G401 (cell line): Measurements from ENCODE around the gene MNS1. TPM values are rescaled to one million over a fixed set of nuclear protein-coding genes. Genes with fewer than 3 reads are reported as not detected.
"Not testable (repeated sequence)": the region's sequence is repeated elsewhere in the genome, so short reads cannot be mapped to it uniquely, and the experiment has no call there.

Experiments used
- DNase-seq: peaks from one replicate; pipeline ENCODE4 v3.0.0-alpha.2; 2015; ENCODE audit warnings: low spot score
- in situ Hi-C: cut with HindIII; loops from 2 replicates; pipeline ENCODE4 v1.10.0; 2016; ENCODE audit warnings: low sequenced_read_pairs, mixed read lengths
- total RNA-seq: library from RNA; depleted of rRNA; stranded (reverse); fragments of >200 nt; shearing (Covaris generic); gene quantifications from 2 replicates; pipeline ENCODE4 v1.2.3, GENCODE V29; 2014

Gene MNS1
- total RNA-seq, 1 experiment from 2014 or later, result 1.3 TPM

DNA sequence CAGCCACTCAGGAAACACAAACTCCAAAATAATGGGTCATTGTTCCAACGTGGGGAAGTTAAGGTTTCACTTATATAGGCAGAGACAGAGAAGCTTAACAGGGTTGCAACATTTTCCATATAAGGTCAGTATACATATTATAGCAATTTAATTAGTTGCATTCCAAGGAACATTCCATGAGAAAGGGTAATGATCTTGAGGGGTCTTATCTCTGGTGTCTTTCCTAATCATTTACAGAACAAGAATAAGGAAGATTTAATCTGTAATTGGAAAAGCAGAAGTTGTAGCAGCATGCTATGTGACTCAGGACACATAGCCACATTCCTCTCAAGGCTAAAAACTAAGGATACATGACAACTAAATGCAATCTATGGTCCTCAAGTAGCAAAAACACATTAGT lies 4.9 kb downstream of the MNS1 start:
- in situ Hi-C loops, result no loop called here
- DNase-seq, result no peak

DNA sequence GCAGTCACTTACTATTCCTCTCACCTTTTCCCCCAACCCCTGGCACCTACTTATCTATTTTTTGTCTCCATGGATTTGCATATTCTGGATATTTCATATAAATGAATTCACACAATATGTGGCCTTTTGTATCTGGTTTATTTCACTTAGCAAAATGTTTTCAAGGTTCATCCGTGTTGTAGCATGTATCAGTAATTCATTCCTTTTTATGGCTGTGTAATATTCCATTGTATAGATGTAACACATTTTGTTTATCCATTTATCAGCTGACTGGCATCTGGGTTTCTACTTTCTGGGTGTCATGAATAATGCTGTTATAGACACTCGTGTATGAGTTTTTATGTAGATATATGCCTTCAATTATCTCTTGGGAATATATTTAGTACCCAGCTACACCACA lies 5.8 kb downstream of the MNS1 start:
- in situ Hi-C loops, result no loop called here
- no peak for DNase-seq

DNA sequence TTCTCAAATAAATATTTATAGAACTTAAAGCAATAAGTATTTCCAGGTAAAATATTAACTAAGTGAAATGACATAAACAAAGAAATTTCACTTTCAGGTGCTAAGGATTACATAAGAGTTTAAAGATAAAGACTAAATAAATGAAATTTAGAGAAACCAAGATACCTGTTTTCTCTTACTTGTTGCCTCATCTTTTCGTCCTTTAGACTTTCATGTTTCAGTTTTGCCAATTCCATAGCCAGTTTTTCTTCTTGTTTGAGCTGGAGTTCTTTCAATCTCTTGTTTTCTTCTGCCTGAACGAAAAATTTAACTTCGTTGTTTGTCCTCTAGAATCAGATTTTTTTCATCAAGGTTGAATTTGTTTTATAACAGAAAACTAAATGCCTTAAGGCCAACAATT lies 8.7 kb downstream of the MNS1 start:
- in situ Hi-C loops, result no loop called here
- DNase-seq, result no peak

DNA sequence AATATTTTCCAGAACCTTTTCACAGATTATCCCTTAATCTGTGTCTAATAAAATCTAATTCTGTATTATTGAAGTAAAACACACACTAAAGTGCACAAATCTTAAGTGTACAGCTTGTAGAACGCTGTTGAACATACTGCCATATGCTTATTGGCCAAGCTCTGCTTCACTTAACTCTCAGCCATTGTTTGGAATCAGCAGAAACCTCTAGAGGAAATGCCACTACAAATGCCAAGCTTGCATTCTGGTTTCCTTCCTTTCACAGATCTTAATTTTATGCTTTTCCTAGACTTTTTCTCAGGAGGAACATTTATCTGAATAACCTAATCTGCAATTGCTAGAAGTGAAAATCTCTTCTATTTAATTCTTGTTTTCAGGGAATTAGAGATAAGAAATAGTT lies 10.1 kb downstream of the MNS1 start:
- DNase-seq, result no peak
- in situ Hi-C loops, result no loop called here

DNA sequence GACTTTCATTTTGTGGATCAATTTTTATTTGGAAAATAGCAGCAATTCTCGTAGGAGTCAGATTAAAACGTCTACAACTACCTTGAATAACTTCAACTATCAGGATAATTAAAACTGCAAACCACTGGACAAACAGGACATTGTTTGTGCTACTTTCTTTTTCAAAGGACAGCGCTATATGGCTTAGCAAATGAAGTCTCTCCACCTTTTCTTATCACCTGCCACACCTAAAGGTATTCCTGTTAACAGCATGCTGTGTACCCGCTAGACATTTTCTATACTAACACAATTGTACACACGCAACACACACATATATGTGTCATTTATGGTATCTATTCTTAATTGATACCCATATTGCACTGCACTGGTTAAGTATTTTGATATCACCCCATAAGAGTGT lies 19.2 kb downstream of the MNS1 start:
- no peak for DNase-seq
- in situ Hi-C loops, result no loop called here

DNA sequence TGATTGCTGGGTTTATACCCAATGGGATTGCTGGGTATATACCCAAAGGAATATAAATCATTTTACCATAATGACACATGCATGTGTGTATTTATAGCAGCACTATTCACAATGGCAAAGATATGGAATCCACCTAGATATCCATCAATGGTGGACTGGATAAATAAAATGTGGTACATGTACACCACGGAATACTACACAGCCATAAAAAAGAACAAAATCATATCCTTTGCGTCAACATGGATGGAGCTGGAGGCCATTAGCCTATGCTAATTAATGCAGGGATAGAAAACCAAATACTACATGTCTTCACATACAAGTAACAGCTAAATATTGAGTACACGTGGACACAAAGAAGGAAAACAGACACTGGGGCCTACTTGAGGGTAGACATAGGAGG lies 22.6 kb downstream of the MNS1 start:
- in situ Hi-C loops, result no loop called here
- DNase-seq, result no peak

DNA sequence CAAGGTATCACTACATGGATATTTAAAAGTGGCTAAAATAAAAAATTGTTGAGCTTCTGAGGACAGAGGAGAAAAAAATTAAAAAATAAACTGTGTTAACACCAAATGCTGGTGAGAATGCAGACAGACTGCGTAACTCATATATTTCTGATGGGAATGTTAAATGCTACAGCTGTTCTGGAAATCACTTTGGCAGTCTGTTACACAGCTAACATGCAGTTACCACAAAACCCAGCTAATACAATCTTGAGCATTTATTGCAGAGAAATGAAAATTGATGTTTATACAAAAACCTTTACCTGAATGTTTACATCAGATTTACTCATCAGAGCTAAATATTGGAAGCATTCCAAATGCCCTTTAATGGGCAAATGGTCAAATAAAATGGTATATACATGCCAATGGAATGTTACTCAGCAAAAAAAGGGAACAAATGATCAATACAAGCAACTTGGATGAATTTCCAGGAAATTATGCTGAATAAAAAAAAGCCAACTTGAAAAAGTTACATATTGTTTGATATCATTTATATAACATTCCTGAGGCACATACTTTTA lies 24.6 kb downstream of the MNS1 start:
- in situ Hi-C loops, result no loop called here

DNA sequence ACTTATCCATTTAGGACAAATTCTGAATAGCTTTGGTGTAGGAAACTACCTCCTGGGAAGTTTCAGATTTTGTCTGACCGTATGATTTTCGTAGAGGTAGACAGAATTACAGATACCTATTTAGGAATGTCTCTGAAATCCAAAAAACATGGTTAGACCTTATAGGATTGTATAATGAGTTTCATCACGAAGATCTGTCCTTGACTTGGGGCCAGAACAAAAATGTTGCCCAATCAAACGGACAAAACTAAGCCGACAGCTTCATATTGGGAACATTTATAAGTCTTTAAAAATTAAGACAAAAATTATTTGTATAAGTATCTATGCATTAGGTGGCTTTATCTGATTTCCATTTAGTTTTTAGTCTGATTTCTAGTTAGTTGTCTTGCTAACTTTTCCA lies 32.6 kb downstream of the MNS1 start:
- in situ Hi-C loops, result no loop called here
- no peak for DNase-seq

More for the DNA sequence above, 24.6 kb downstream of the MNS1 start:
- no peak for DNase-seq

DNA sequence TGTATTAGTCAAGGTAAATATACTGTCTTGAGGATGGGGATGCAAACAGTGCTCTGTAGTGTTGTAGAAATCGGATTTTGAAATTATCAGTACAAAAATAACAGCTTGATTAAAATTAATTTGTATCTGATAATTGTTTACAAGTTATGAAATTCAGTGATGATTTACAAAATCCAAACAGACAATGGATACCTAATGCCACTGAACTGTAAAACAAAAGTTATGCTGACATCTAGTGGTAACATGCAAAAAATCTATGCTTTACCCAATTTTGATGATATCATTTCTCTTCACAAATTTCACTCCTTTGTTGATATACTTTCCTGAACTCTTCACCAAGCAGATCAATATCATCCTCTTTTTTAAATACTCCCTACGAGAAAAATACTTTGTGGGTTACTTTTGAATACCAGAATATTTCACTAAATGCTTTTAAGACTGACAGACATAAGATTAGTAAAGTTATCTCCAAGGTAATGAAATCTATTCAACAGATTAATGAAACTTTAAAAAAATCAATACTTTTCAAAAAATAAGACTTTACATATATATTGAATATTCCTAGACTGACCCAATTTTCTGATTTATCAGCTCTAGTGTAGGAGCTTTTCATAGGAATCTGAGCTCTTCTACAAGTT lies 36.0 kb downstream of the MNS1 start:
- peak; percentile 52 for DNase-seq
- in situ Hi-C loops, result no loop called here

DNA sequence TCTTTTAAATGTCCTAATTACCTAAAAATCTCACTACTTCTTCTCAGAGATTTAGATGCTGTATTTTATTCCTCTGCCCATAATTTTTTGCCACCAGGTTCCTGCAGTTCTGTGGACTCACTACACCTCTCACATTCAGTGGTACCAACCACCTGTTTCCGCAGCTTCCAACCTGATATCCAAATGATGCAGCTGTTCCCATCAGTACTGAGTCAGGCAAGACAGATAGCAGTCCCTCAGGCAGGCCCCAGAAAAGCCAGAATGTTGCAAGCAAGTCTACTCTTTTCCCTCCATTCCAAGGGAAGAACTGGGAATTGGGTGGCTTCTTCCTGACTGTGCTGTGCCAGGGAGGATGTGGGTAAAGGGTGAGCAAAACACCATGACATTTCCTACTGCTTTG lies 39.0 kb downstream of the MNS1 start:
- DNase-seq, result no peak
- in situ Hi-C loops, result no loop called here

DNA sequence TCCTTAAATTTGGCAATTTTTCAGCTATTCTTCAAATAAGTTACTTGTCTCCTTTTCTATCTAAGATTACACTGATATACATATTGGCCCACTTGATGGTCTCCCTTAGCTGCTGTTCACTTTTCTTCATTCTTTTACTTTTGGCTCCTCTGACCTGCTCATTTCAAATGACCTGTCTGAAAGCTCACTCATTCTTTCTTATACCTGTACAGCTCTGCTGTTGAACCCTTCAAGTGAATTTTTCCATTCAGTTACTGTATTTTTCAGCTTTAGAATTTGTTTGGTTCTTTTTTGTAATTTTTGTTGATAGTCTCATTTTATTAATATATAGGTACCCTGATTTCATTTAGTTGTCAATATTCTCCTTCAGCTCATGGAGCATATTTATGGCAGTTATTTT lies 39.7 kb downstream of the MNS1 start:
- in situ Hi-C loops, result no loop called here
- no peak for DNase-seq

DNA sequence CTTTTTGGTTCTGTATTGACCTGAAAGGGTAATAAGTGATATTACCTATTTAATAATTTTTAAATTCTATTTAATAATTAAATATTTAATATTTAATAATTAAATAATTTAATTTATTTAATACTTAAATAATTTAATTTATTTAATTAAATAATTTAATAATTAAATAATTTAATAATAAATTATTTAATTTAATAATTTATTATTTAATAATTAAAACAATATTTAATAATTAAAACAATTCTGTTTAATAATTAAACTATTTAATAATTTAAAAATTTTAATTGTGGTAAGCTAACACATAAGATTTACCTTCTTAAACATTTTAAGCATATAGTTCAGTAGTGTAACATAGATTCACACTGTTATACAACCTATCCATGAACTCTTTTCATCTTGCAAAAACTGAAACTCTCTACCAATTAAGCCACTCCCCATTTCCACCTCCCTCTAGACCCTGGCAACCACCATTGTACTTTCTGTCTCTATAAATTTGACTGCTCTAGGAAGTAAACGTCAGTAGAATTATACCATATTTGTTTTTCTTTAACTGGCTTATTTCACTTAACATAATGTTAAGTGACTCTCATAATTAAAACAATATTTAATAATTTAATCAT lies 51.7 kb downstream of the MNS1 start:
- in situ Hi-C loops, DNase-seq: not testable (repeated sequence)

DNA sequence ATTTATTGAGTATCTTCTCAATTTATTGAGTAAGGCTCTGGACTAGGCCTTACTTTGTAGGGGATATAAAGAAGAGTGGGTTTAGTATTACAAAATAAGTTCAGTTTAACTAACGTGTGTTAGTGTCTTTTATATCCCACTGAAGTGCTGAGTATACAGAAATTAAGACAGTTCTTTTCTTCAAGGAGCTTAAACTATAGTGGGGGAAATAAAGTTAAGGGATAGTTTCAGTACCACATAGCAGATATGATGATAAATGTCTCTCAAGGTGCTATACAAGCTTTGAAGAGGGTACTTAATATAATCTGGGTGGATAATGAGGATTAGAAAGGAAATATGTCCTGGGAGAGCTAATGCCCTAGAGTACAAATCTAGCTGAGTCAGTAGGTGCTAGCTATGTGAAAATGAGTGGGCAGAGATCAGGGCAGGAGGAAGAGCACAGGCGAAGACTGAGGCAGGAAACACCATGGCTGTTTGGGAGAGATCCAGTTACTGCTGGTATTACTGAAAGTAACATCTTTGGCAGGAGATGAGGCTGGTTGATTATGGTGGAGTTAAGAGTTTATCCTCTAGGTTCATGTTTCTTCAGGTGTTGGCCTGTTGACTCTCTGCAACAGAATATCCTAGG lies 53.7 kb downstream of the MNS1 start:
- no peak for DNase-seq
- in situ Hi-C loops, result no loop called here

DNA sequence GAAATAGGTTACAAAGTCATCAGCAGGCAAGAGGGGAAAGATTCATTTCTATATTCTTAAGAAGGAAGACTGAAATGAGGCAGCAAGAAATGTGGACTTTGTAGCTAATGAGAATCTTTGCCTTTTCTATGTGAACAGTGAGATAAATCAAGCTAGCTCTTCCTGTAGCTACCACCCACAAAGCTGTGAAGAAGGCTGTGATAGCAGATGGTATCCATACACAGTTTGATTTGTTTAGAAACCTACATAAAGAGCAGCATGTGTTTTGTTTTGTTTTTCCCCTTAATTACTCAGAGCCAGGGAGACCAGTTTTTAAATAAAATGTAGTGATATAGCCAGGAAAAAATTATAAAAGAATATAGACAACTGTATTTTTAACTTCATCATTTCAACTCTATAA lies 54.2 kb downstream of the MNS1 start:
- DNase-seq, result no peak
- in situ Hi-C loops, result no loop called here

DNA sequence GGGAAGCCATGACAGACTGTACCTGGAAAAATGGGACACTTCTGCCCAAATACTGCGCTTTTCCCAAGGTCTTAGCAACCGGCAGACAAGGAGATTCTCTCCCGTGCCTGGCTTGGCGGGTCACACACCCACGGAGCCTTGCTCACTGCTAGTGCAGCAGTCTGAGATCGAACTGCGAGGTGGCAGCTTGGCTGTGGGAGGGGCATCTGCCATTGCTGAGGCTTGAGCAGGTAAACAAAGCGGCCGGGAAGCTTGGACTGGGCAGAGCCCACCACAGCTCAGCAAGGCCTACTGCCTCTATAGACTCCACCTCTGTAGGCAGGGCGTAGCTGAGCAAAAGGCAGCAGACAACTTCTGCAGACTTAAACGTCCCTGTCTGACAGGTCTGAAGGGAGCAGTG lies 65.7 kb downstream of the MNS1 start:
- in situ Hi-C loops, DNase-seq: not testable (repeated sequence)

DNA sequence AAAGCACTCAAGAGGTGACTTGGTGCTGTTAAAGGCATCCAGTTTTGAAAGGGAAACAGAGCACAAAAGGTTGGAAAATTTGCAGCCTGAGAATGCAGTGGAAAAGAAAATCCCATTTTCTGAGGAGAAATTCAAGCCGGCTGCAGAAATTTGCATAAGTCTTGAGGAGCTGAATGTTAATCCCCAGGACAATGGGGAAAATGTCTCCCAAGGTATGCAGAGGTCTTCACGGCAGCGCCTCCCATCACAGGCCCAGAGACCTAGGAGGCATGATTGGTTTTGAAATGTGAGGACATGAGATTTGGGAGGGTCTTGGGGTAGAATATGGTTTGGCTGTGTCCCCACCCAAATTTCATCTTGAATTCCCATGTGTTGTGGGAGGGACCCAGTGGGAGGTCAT lies 67.6 kb downstream of the MNS1 start:
- in situ Hi-C loops, result not testable (repeated sequence)

DNA sequence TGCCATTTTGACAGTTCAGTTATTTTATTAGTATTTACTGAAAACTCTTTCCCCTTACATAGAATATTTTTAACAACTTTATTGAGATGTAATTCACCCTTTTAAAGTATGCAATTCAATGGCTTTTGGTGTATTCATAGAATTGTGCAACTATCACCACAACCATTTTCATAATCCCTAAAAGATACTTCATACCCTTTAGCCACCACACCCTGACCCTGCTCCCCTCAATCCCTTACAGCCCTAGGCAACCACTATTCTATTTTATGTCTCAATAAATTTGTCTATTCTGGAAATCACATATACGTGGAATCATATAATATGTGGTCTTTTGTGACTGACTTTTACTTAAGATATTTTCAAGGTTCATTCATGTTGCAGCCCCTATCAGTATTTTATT lies 70.0 kb downstream of the MNS1 start:
- in situ Hi-C loops, result no loop called here
- DNase-seq, result no peak

More for the DNA sequence above, 67.6 kb downstream of the MNS1 start:
- DNase-seq, result not testable (repeated sequence)

DNA sequence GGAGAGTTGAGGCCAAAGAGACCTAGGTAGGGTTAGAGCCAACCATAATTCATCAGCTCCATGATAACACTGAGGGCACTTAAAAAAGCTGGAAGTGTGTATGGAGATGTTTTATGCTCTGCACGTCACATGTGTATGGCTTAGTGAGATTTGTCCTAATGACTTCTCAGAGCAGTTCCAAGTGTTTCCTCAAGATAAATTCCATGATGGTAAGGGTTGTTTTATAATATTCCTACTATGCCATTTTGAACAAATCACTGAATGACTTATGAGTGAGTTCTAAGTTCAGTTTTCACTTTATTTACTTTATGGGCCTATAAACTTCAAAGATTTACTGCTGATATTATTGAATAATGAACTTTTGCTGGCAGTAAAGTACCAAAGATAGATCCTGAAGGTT lies 71.7 kb downstream of the MNS1 start:
- in situ Hi-C loops, result no loop called here
- no peak for DNase-seq

DNA sequence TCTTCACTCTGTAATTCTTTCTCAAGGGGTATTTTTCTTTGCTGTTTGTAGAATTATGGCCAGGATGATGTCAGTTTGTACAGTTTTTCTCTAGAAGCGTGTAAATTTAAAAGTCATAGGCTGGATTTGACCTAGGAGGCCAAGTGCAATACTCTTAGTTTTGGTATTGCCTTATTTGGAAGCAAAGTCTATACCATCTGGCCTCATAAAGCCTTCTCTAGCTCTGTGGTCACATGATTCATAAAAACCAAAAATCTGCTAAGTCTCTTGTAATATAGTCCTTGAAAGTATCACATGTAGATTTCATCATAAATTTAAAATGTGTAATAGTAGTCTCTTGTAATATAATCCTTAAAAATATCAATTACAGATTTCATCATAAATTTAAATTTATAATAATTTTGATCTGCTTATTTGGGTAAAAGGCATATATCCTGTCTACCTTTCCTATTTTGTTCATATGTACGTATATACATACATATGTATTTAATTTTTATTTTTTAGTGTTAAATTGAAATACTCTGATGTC lies 74.1 kb downstream of the MNS1 start:
- no peak for DNase-seq
- in situ Hi-C loops, result no loop called here

DNA sequence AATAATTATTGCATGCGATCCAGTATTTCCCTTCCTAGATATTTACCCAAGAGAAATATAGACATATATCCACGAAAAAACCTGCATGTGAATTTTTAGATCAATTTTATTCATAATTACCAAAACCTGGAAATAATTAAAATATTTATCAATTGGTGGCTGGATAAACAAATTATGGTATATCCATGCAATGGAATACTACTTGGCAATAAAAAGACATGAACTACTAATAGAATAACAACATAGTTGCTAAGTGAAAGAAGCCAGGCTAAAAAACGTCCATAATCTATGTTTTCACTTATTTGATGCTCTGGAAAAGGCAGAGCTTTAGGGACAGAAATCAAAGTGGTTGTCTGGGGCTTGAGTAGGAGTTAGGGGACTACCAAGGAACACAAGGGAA lies 79.0 kb downstream of the MNS1 start:
- no peak for DNase-seq
- in situ Hi-C loops, result no loop called here
